C4-2B (cell line): ENCODE results near the gene HECW1.

Source experiments
- H3K27ac ChIP-seq: fragments of 450-650 bp; 2 replicates; pipeline ENCODE4 v1.5.1; 2017
- ZFX ChIP-seq: fragments of 450-650 bp; IDR thresholded peaks from 2 replicates; pipeline ENCODE4 v1.6.1; 2017
- TF ChIP-seq, protein P1 (sequence below): fragments of 450-650 bp; conservative IDR thresholded peaks from 2 replicates; pipeline ENCODE4 v1.5.1; 2017; ENCODE audit warnings: mild to moderate bottlenecking

The HECW1 gene

DNA sequence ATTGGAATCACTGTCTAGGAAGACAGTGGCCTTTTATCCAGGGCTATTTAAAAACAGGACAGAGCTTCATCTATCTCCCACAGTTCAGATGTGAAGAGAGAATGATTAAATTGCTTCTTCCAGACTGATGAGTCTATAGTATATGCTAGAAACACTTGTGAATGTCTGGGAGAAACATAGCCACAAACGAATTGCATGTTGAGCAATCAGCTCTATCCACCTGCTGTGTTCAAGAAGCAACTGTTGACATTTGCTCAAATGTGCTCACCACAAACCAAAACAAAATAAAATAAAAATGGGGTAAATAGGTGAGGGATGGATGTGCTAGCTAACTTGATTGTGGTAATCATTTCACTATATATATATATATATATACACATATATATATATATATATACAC, 195.1 kb downstream of the HECW1 start:
- no peak for TF ChIP-seq ZFX
- TF ChIP-seq, protein P1, sequence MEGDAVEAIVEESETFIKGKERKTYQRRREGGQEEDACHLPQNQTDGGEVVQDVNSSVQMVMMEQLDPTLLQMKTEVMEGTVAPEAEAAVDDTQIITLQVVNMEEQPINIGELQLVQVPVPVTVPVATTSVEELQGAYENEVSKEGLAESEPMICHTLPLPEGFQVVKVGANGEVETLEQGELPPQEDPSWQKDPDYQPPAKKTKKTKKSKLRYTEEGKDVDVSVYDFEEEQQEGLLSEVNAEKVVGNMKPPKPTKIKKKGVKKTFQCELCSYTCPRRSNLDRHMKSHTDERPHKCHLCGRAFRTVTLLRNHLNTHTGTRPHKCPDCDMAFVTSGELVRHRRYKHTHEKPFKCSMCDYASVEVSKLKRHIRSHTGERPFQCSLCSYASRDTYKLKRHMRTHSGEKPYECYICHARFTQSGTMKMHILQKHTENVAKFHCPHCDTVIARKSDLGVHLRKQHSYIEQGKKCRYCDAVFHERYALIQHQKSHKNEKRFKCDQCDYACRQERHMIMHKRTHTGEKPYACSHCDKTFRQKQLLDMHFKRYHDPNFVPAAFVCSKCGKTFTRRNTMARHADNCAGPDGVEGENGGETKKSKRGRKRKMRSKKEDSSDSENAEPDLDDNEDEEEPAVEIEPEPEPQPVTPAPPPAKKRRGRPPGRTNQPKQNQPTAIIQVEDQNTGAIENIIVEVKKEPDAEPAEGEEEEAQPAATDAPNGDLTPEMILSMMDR, result no peak

DNA sequence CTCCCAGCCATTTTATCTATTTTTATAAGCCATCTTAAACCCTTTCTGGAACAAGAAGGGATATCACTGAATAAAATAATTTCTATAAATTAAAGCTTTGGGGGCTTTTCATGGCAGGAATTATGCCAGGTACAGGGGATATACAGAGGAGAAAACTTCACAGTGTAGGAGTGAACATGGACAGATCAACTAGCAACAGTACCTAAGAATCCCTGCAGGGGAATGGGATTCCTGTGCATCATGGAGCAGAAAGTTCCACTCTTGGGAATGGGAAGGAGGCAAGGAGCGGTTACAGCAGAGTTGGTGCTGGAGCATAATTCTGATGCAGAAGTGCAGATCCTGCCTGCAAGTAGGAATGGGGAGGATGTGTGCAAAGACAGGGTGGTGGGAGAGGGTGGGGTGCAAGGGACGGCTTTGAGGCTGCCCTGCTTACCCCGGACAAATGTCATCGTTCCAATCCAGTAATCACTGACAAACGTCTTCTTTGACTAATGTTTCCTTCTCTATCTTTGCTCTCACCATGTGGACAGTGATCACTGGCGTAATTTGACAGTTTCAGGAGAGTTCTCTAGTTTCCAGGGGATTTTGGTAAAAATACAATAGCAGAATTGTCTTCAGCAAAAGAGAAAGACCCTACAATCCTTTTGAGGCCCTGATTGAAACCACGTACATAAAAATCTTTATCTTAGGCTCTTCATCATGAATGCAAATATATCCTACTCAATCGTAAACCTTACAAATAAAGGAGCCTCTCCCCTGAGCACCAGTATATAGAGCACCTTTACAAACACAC, 196.7 kb downstream of the HECW1 start:
- TF ChIP-seq ZFX, result no peak
- TF ChIP-seq, protein P1, result no peak
- no peak overlapping the region for H3K27ac ChIP-seq

More for the DNA sequence above, 195.1 kb downstream of the HECW1 start:
- no peak overlapping the region for H3K27ac ChIP-seq

DNA sequence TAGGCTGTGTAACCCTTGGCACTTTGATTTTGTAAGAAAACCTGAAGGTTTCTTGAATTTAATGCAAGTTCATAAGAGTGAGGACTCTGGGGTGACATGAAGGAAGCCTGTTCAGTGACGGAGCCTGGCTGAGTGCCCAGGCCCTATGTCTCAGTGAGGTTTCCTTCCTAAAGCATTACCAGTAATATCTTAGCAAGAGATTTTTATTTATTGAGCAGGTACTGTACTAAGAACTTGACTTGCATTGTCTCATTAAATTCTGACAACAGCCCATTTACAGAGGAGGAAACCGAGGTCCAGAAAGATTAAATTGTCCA, 197.2 kb downstream of the HECW1 start:
- no peak overlapping the region for H3K27ac ChIP-seq
- TF ChIP-seq, protein P1, result no peak
- TF ChIP-seq ZFX, result no peak

DNA sequence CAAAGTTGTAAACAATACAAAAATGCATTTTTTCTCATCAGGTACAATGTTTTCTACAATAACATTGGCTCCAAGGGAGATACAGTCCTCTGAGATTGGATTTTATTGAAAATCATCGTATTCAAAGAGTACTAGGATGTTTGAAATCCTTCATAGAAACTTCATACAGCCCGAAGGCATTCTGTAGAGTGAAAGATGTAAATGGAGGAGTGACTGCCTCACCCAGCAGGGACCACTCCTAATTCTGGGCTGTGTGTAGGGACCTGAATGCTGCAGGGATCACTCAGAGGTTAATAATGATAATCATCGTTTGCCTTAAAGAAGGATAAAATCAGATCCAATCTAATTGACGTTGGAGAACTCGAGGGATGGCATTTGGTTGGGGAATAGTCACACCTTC, 198.6 kb downstream of the HECW1 start:
- TF ChIP-seq, protein P1, result no peak
- TF ChIP-seq ZFX, result no peak
- no peak overlapping the region for H3K27ac ChIP-seq

DNA sequence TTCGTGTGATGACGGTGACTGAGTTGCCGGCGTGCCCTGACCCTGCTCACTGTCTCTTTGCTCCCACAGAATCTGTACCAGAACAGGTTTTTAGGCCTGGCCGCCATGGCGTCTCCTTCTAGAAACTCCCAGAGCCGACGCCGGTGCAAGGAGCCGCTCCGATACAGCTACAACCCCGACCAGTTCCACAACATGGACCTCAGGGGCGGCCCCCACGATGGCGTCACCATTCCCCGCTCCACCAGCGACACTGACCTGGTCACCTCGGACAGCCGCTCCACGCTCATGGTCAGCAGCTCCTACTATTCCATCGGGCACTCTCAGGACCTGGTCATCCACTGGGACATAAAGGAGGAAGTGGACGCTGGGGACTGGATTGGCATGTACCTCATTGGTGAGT, 199.2 kb downstream of the HECW1 start:
- TF ChIP-seq, protein P1, result no peak
- TF ChIP-seq ZFX, result no peak

DNA sequence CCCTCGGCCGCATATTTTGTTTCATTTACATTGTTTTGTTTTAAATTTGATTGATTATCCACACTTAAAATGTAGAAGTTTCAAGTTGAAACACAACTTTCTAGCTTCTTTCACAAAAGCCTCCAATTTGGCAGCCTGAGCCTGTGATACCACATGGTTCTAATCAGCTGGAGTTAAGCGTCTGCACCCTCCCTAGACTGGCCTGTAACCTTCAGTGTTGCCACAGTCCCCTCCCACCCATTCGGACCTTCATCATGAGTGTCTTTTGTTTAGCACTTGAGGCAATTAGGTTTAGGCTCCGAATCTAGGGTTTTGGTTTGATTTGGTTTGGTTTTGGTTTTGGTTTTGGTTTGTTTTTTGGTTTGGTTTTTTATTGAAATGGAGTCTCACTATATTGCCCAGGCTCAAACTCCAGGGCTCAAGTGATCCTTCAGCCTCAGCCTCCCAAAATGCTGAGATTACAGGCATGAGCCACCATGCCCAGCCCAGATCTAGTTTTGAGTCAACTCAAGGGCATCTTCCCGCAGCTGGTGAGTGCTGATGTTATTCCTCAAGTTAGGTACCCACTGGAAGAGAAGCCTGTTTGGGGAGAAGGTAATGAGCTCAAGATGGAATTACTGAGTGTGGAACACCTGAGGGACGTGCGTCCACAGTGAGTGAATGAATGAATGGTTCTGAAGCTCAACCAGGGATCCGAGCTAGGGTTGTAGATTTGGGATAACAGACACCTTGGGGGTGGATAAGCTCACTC, 201.4 kb downstream of the HECW1 start:
- TF ChIP-seq ZFX, result no peak
- TF ChIP-seq, protein P1, result no peak
- H3K27ac ChIP-seq, result no peak overlapping the region

More for the DNA sequence above, 199.2 kb downstream of the HECW1 start:
- no peak overlapping the region for H3K27ac ChIP-seq
